B cell (primary cell): ENCODE results near the gene ALDH1A1.

ENCODE experiments used
- EZH2 ChIP-seq: IDR thresholded peaks from 2 replicates; pipeline ENCODE4 v1.6.1; 2012; ENCODE audit warnings: borderline replicate concordance, low read depth, mild to moderate bottlenecking, moderate library complexity, low read length; ENCODE audit not compliant: insufficient read depth, poor library complexity, severe bottlenecking
- TF ChIP-seq, protein P1 (sequence below): fragments of 200-600 bp; IDR thresholded peaks from one replicate; pipeline ENCODE4 v1.8.0; 2022; ENCODE audit warnings: antibody characterized with exemption, mild to moderate bottlenecking

DNA sequence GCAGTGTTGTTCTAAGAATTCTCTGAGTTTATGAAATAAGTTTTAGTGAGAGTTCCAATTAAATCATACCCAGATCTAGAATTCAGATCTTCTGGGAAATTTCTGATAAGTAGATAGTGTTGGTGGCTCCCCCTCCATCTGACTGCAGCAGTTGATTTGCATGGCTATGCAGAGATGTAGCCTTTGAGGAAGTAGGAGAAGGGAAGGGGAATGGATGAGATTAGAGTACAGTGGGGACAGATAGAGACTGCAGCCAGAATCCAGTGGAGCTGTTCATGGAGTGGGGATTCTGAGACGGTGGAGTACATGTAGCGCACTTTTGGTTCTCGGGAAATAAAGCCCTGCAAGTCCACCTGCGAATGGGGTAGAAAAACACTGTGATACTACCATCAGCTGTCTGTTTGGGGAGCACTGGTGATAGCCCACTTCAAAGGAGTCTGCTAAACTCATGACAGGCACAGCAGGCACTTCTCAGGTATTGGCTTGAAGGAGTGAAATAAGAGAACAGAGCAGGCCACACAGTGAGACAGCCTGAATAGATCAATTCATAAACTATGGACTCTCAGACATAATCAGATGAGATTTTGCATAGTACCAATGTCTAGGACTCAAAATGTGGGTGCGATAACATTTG, 96.8 kb downstream of the ALDH1A1 start:
- TF ChIP-seq, protein P1, sequence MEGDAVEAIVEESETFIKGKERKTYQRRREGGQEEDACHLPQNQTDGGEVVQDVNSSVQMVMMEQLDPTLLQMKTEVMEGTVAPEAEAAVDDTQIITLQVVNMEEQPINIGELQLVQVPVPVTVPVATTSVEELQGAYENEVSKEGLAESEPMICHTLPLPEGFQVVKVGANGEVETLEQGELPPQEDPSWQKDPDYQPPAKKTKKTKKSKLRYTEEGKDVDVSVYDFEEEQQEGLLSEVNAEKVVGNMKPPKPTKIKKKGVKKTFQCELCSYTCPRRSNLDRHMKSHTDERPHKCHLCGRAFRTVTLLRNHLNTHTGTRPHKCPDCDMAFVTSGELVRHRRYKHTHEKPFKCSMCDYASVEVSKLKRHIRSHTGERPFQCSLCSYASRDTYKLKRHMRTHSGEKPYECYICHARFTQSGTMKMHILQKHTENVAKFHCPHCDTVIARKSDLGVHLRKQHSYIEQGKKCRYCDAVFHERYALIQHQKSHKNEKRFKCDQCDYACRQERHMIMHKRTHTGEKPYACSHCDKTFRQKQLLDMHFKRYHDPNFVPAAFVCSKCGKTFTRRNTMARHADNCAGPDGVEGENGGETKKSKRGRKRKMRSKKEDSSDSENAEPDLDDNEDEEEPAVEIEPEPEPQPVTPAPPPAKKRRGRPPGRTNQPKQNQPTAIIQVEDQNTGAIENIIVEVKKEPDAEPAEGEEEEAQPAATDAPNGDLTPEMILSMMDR = no peak
- no peak for TF ChIP-seq EZH2
